ENCODE results near the gene CTAGE15.
"Not testable (repeated sequence)": the region's sequence is repeated elsewhere in the genome, so short reads cannot be mapped to it uniquely, and the experiment has no call there.

GRCh38 chr7:143622130-143622529, 50.5 kb downstream of the CTAGE15 start:
- TF ChIP-seq CTCF (optimal IDR thresholded peaks at IDR 0.05 in 1 of 3, IDR thresholded peaks at IDR 0.05 in 1 of 3, conservative IDR thresholded peaks at IDR 0.05 in 1 of 3; ENCODE audit: extremely low read depth in 1 of 3, insufficient read depth in 2 of 3, low read length in 3 of 3); EZH2 (IDR thresholded peaks at IDR 0.05; ENCODE audit: low read length): not testable (repeated sequence)
